Thoracic aorta (tissue), 2 donors: ENCODE results near the gene COX6B2. TPM values are rescaled to one million over a fixed set of nuclear protein-coding genes. Genes with fewer than 3 reads are reported as not detected.

Experiments
- ATAC-seq: fragments of 150-250 bp; one replicate; pipeline ENCODE4 v1.8.0; 2017; ENCODE audit warnings: low read depth; ENCODE audit not compliant: insufficient number of reproducible peaks, low FRiP score
- DNase-seq: peaks from one replicate; pipeline ENCODE4 v3.0.0-alpha.2; 2020; ENCODE audit warnings: low spot score
- H3K27ac ChIP-seq, 2 donors: fragments of 200-600 bp; sonication (generic); 1 replicate in 1 of 2; 2 replicates in 1 of 2; pipeline ENCODE4 v1.5.1; 2016; ENCODE audit warnings: mild to moderate bottlenecking in 2 of 2, moderate library complexity in 2 of 2
- H3K27me3 ChIP-seq: fragments of 200-600 bp; sonication (generic); replicated peaks from 2 replicates; pipeline ENCODE4 v1.6.0; 2016; ENCODE audit warnings: mild to moderate bottlenecking; ENCODE audit not compliant: insufficient read depth
- H3K36me3 ChIP-seq: fragments of 200-600 bp; sonication (generic); one replicate; pipeline ENCODE4 v1.5.1; 2016
- H3K4me1 ChIP-seq, 2 donors: fragments of 200-600 bp; sonication (generic); 1 replicate in 1 of 2; 2 replicates in 1 of 2; pipeline versions ENCODE4 v1.5.1 to v1.6.0; 2016; ENCODE audit warnings: low read depth in 2 of 2, mild to moderate bottlenecking in 1 of 2; ENCODE audit not compliant: control insufficient read depth in 1 of 2
- H3K4me3 ChIP-seq: fragments of 200-600 bp; sonication (generic); 2 replicates; pipeline ENCODE4 v1.5.1; 2016; ENCODE audit warnings: mild to moderate bottlenecking
- H3K9me3 ChIP-seq: fragments of 200-600 bp; sonication (generic); 2 replicates; pipeline ENCODE4 v1.5.1; 2016
- total RNA-seq, 2 donors: library from RNA; depleted of rRNA; stranded (reverse); fragments of >200 nt; gene quantifications; one replicate each; pipeline versions ENCODE4 v1.1.0 to v1.2.3, GENCODE V29; 2016
- TF ChIP-seq, protein P1 (sequence below): fragments of 200-600 bp; sonication (generic); IDR thresholded peaks from one replicate; pipeline ENCODE4 v1.5.1; 2019; ENCODE audit warnings: antibody characterized with exemption

Gene COX6B2
- total RNA-seq, 2 donors from 2014 or later, result not detected

- H3K4me1 ChIP-seq, result no peaks in the 10 kb centered on the region
- ATAC-seq (no peak), DNase-seq (no peak)
- H3K4me3 ChIP-seq, result no peak overlapping the region
- TF ChIP-seq, protein P1, sequence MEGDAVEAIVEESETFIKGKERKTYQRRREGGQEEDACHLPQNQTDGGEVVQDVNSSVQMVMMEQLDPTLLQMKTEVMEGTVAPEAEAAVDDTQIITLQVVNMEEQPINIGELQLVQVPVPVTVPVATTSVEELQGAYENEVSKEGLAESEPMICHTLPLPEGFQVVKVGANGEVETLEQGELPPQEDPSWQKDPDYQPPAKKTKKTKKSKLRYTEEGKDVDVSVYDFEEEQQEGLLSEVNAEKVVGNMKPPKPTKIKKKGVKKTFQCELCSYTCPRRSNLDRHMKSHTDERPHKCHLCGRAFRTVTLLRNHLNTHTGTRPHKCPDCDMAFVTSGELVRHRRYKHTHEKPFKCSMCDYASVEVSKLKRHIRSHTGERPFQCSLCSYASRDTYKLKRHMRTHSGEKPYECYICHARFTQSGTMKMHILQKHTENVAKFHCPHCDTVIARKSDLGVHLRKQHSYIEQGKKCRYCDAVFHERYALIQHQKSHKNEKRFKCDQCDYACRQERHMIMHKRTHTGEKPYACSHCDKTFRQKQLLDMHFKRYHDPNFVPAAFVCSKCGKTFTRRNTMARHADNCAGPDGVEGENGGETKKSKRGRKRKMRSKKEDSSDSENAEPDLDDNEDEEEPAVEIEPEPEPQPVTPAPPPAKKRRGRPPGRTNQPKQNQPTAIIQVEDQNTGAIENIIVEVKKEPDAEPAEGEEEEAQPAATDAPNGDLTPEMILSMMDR, result no peak
- H3K27me3 ChIP-seq, result no peaks in the 10 kb centered on the region
- no peak overlapping the region for H3K27ac ChIP-seq
- no peaks in the 10 kb centered on the region for H3K9me3 ChIP-seq
- H3K36me3 ChIP-seq, result no peaks in the 10 kb centered on the region
Measured at GRCh38 chr19:55321466-55322137, 32.9 kb downstream of the COX6B2 start.

DNA sequence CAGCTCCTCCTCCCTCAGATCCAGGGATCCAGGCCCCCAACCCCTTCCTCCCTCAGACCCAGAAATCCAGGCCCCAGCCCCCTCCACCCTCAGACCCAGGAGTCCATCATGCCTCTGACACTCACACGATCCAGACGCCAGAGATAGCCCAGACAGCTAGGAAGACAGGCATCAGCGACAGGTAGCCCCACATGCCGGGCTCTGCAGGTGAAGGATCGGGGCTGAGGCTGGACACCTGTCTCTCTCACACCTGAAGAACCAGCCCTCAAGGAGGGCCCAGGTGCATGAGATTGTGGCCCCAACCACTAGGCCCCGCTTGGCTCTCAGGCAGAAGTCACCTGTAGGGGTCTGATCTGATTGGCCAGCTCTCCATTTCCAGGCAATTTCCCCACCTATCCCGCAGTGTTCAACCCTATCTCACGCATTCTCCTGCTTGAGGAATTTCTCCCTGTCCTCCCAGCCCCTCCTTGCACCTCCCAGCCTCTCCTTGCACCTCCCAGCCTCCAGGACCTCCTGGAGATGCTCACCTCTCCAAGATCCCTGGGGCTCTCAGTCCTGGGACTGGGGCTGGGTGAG, 33.6 kb downstream of the COX6B2 start:
- no peaks in the 10 kb centered on the region for H3K36me3 ChIP-seq
- H3K4me3 ChIP-seq, result no peak overlapping the region
- ATAC-seq (no peak), DNase-seq (no peak)
- no peaks in the 10 kb centered on the region for H3K27me3 ChIP-seq
- H3K9me3 ChIP-seq, result no peaks in the 10 kb centered on the region
- TF ChIP-seq, protein P1, result no peak
- H3K27ac ChIP-seq, result no peak overlapping the region
- no peaks in the 10 kb centered on the region for H3K4me1 ChIP-seq

DNA sequence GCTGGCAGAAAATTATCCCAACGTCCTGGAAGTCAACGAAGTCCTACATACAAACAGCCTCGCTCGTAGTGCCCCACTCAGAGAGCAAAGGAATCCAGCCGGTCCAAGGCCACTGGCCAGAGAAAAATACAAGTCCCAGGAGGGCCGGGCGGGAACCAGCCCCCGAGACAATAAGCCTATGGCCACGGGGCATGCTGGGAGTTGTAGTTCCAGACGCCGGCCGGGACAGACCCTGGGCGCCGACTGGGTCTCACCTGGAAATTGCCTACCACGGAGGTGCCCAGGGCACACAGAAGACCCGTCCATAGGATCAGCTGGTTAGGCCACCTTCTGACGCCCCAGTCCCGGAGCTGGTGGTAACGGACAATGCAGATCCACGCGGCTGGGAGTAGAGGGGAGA, 34.7 kb downstream of the COX6B2 start:
- TF ChIP-seq, protein P1, result no peak
- H3K27me3 ChIP-seq, result no peaks in the 10 kb centered on the region
- DNase-seq (no peak), ATAC-seq (no peak)
- H3K36me3 ChIP-seq, result no peaks in the 10 kb centered on the region
- no peaks in the 10 kb centered on the region for H3K9me3 ChIP-seq
- H3K4me3 ChIP-seq, result no peak overlapping the region
- H3K4me1 ChIP-seq, result no peaks in the 10 kb centered on the region
- no peak overlapping the region for H3K27ac ChIP-seq

GRCh38 chr19:55316646-55317045, 37.9 kb downstream of the COX6B2 start:
- no peaks in the 10 kb centered on the region for H3K9me3 ChIP-seq
- no peak for ATAC-seq
- no peak for DNase-seq
- no peaks in the 10 kb centered on the region for H3K4me1 ChIP-seq
- no peak overlapping the region for H3K27ac ChIP-seq
- H3K27me3 ChIP-seq, result no peaks in the 10 kb centered on the region
- H3K4me3 ChIP-seq, result no peak overlapping the region
- TF ChIP-seq, protein P1, result no peak
- H3K36me3 ChIP-seq, result no peaks in the 10 kb centered on the region

- Histone ChIP-seq H3K9me3 (no peaks in the 10 kb centered on the region), H3K4me3 (no peak overlapping the region), H3K36me3 (no peaks in the 10 kb centered on the region), H3K4me1 (no peaks in the 10 kb centered on the region), H3K27ac (no peak overlapping the region), H3K27me3 (no peaks in the 10 kb centered on the region)
- ATAC-seq, result no peak
- no peak for DNase-seq
- TF ChIP-seq, protein P1, result no peak
Measured at GRCh38 chr19:55315956-55316525, 38.5 kb downstream of the COX6B2 start.
